Body of pancreas (tissue), 4 donors: ENCODE data around the gene ACER2. TPM values are rescaled to one million over a fixed set of nuclear protein-coding genes. Genes with fewer than 3 reads are reported as not detected.
"Not testable (repeated sequence)": the region's sequence is repeated elsewhere in the genome, so short reads cannot be mapped to it uniquely, and the experiment has no call there.

Experiments
- ATAC-seq: fragments of 150-250 bp; one replicate; pipeline ENCODE4 v1.9.1; 2016
- DNase-seq, 4 donors: peaks; one replicate each; pipeline ENCODE4 v3.0.0-alpha.2; 2019
- H3K27ac ChIP-seq, 4 donors: fragments of 200-600 bp; sonication (generic); 1 replicate in 3 of 4; 2 replicates in 1 of 4; pipeline versions ENCODE4 v1.5.1 to v1.6.1; 2016 to 2019; ENCODE audit warnings: mild to moderate bottlenecking in 1 of 4, mixed read lengths in 1 of 4, moderate library complexity in 1 of 4
- H3K27me3 ChIP-seq, 2 donors: fragments of 200-600 bp; sonication (generic); one replicate each; pipeline ENCODE4 v1.6.0; 2016; ENCODE audit warnings: mild to moderate bottlenecking in 1 of 2
- H3K36me3 ChIP-seq, 2 donors: fragments of 200-600 bp; sonication (generic); replicated peaks in 1 of 2; 2 replicates each; pipeline ENCODE4 v1.5.1; 2016; ENCODE audit warnings: low read depth in 2 of 2; ENCODE audit not compliant: insufficient read depth in 1 of 2
- H3K4me1 ChIP-seq: fragments of 200-600 bp; sonication (generic); one replicate; pipeline ENCODE4 v1.6.0; 2016
- H3K4me3 ChIP-seq, 2 donors: fragments of 200-600 bp; sonication (generic); 1 replicate in 1 of 2; 2 replicates in 1 of 2; pipeline ENCODE4 v1.5.1; 2016 to 2019
- H3K9me3 ChIP-seq, 3 donors: fragments of 200-600 bp; sonication (generic); 1 replicate in 2 of 3; 2 replicates in 1 of 3; pipeline ENCODE4 v1.5.1; 2016
- CTCF ChIP-seq, 7 experiments: fragments of 450-650 bp in 4 of 7; fragments of 200-600 bp in 3 of 7; sonication (generic) in 3 of 7; IDR thresholded peaks; one replicate each; pipeline ENCODE4 v1.5.1; 2016 to 2019; ENCODE audit warnings: antibody characterized with exemption in 7 of 7
- POLR2A ChIP-seq, 3 donors: fragments of 450-650 bp; IDR thresholded peaks; one replicate each; pipeline ENCODE4 v1.6.1; 2016; ENCODE audit warnings: antibody characterized with exemption in 3 of 3, mild to moderate bottlenecking in 2 of 3
- WGBS, 2 donors: methylation state at CpG; one replicate each; pipeline ENCODE4 v1.1.5; 2017; 5-methylcytosine and 5-hydroxymethylcytosine counted together
- intact Hi-C: fragments of 100-400 bp; cut with DNase I; formaldehyde crosslinking; loops from one replicate; pipeline ENCODE4 v1.15.1; 2023
- total RNA-seq, 2 donors: library from RNA; depleted of rRNA; stranded (reverse); fragments of >200 nt; gene quantifications; one replicate each; pipeline ENCODE4 v1.1.0, GENCODE V29; 2016

The ACER2 gene
- total RNA-seq, 2 donors from 2014 or later = 5.3 to 8.0 TPM

DNA sequence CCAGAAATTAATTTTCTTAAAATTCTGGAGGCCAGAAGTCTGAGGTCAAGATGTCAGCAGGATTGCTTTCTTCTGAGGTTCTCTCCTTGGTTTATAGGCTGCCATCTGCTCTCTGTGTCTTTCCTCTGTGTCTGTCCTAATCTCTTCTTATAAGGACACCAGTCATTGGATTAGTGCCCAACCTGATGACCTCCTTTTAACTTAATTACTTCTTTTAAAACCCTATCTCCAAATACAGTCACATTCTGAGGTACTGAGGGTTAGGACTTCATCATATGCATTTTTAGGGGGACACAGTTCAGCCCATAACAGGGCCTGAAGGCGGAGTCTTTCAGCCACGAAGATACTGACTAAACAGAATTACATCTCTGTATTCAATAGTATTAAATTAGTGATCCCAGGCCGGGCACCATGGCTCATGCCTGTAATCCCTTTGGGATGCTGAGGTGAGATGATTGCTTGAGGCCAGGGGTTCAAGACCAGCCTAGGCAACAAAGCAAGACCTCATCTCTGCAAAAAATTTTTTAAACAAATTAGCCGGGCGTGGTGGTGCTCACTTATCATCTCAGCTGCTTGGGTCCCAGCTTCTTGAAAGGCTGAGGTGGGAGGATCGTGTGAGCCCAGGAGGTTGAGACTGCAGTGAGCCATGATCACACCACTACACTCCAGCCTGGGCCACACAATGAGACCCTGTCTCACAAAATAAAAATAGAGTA, 22.9 kb upstream of the ACER2 start:
- no peaks in the 10 kb centered on the region for H3K27me3 ChIP-seq
- no peak for TF ChIP-seq CTCF (IDR thresholded peaks at IDR 0.05)
- no peak for TF ChIP-seq POLR2A (IDR thresholded peaks at IDR 0.05)
- H3K27ac ChIP-seq = no peak overlapping the region
- no peaks in the 10 kb centered on the region for H3K36me3 ChIP-seq
- H3K4me1 ChIP-seq = peaks cover 3% of the 10 kb centered on the region
- 77 to 90% methylated on average over 5 to 6 of the region's 6 CpGs for WGBS, 2 donors
- no peak for ATAC-seq
- intact Hi-C loops = no loop called here
- H3K4me3 ChIP-seq = no peak overlapping the region
- DNase-seq = no peak
- H3K9me3 ChIP-seq = no peaks in the 10 kb centered on the region

GRCh38 chr9:19386502-19387044, 22.2 kb upstream of the ACER2 start:
- H3K9me3 ChIP-seq = no peaks in the 10 kb centered on the region
- H3K4me1 ChIP-seq = no peaks in the 10 kb centered on the region
- 76 to 81% methylated on average over 2 of the region's 2 CpGs for WGBS, 2 donors
- H3K27me3 ChIP-seq = no peaks in the 10 kb centered on the region
- H3K4me3 ChIP-seq = no peak overlapping the region
- intact Hi-C loops = no loop called here
- DNase-seq = no peak
- no peak overlapping the region for H3K27ac ChIP-seq
- no peaks in the 10 kb centered on the region for H3K36me3 ChIP-seq
- TF ChIP-seq CTCF (IDR thresholded peaks at IDR 0.05) (no peak), POLR2A (IDR thresholded peaks at IDR 0.05) (no peak)
- no peak for ATAC-seq

DNA sequence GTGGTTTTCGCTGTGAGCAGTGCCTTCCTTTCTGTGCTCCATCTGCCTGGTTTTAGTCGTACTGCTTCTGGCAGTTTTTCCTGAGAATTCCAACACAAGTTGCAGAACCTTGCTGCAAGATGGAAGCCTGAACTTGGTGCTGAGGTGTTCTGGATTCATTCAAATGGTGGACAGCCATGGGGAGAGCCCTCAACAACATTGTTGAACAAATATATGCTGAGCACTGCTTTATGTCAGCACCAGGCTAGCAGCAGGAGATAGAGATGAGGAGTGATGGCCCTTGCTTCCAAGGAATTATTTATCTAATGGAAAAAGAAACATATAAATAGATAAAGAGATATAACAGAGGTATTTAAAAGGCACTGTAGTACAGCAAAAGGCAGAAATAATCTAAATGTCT, 21.5 kb upstream of the ACER2 start:
- Histone ChIP-seq H3K9me3 (no peaks in the 10 kb centered on the region), H3K4me1 (no peaks in the 10 kb centered on the region), H3K36me3 (no peaks in the 10 kb centered on the region), H3K27me3 (no peaks in the 10 kb centered on the region), H3K4me3 (no peak overlapping the region), H3K27ac (no peak overlapping the region)
- DNase-seq (no peak), ATAC-seq (no peak)
- TF ChIP-seq POLR2A (IDR thresholded peaks at IDR 0.05) (no peak), CTCF (IDR thresholded peaks at IDR 0.05) (no peak)
- intact Hi-C loops = no loop called here
- WGBS, 2 donors = 77 to 83% methylated on average over 2 of the region's 2 CpGs

GRCh38 chr9:19389539-19389938, 19.3 kb upstream of the ACER2 start:
- H3K27ac ChIP-seq, H3K36me3 ChIP-seq, DNase-seq, H3K27me3 ChIP-seq, intact Hi-C loops, ATAC-seq, H3K4me1 ChIP-seq, H3K4me3 ChIP-seq, H3K9me3 ChIP-seq: not testable (repeated sequence)
- 89 to 98% methylated on average over 4 of the region's 4 CpGs for WGBS, 2 donors

DNA sequence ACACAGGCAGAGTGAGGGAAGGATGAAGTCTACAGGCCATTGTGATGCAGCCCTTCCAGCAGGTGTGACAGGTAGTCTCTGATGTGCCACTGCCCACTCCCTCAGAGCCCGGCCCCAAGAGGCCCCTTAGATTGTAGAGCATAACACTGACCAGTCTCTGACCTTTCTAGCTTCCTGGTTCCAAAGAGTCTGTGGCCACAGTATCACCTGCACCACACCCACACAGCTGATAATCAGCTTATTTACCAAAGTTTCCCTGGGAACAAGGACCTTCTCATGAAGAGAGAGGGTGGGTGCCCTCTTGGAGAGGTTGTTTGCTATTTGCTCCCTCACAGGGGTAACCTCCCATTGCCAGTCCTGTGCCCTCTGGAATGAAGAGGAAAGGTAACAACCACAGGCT, 11.0 kb upstream of the ACER2 start:
- Histone ChIP-seq H3K36me3 (no peaks in the 10 kb centered on the region), H3K27me3 (no peaks in the 10 kb centered on the region), H3K4me3 (no peak overlapping the region), H3K27ac (no peak overlapping the region), H3K4me1 (no peaks in the 10 kb centered on the region), H3K9me3 (no peaks in the 10 kb centered on the region)
- intact Hi-C loops = no loop called here
- 22 to 71% methylated on average over 1 of the region's 1 CpG for WGBS, 2 donors
- DNase-seq (no peak), ATAC-seq (peak; percentile 30)
- TF ChIP-seq CTCF (IDR thresholded peaks at IDR 0.05) = no peak
- no peak for TF ChIP-seq POLR2A (IDR thresholded peaks at IDR 0.05)

GRCh38 chr9:19403231-19403630, 5.6 kb upstream of the ACER2 start:
- DNase-seq, H3K9me3 ChIP-seq, H3K4me3 ChIP-seq, H3K36me3 ChIP-seq, intact Hi-C loops, H3K27me3 ChIP-seq, ATAC-seq: not testable (repeated sequence)
- Histone ChIP-seq H3K27ac (peak overlapping the region in 1 of 4 donors; percentile 80), H3K4me1 (peaks cover 35% of the 10 kb centered on the region)
- WGBS, 2 donors = 71 to 74% methylated on average over 4 of the region's 4 CpGs
